H1 (cell line): ENCODE data around the gene SENP1. TPM values are rescaled to one million over a fixed set of nuclear protein-coding genes. Genes with fewer than 3 reads are reported as not detected.

Source experiments
- CTCF ChIA-PET: fragments of 300-600 bp; sonication (Branson Sonifier 250); formaldehyde crosslinking; loops from one replicate; lab custom pipeline; 2021; ENCODE audit not compliant: partially characterized antibody; lab: Charles Lee
- POLR2A ChIA-PET: fragments of 300-600 bp; sonication (Branson Sonifier 250); formaldehyde crosslinking; loops from one replicate; lab custom pipeline; 2021; ENCODE audit warnings: inconsistent platforms; ENCODE audit not compliant: partially characterized antibody; lab: Charles Lee
- DNase-seq, 2 experiments: peaks; one replicate each; pipeline versions ENCODE4 v3.0.0 to v3.0.0-alpha.2; 2010 to 2022; ENCODE audit warnings: low spot score in 2 of 2, low read depth in 1 of 2, mixed read lengths in 1 of 2
- FAIRE-seq: peaks from 2 replicates; lab custom pipeline; 2011; peaks lifted over from hg19 to GRCh38; lab: Jason Lieb, UNC
- H2AFZ ChIP-seq: 2 replicates; pipeline ENCODE4 v1.8.1; 2012; ENCODE audit warnings: low read length, inconsistent platforms
- H2AK5ac ChIP-seq: 2 replicates; pipeline ENCODE4 v1.6.1; 2013; ENCODE audit warnings: low read depth, low read length
- H2BK120ac ChIP-seq: replicated peaks from 2 replicates; pipeline ENCODE3; 2013; ENCODE audit warnings: low read depth, low read length, inconsistent platforms
- H2BK12ac ChIP-seq: 2 replicates; pipeline ENCODE4 v1.6.1; 2013; ENCODE audit warnings: low read depth, low read length
- H2BK15ac ChIP-seq: 2 replicates; pipeline ENCODE4 v1.6.1; 2013; ENCODE audit warnings: low read length
- H2BK20ac ChIP-seq: 2 replicates; pipeline ENCODE4 v1.6.1; 2013; ENCODE audit warnings: low read length
- H2BK5ac ChIP-seq: 2 replicates; pipeline ENCODE4 v1.6.1; 2013; ENCODE audit warnings: low read depth, low read length
- H3K14ac ChIP-seq: 2 replicates; pipeline ENCODE4 v1.6.1; 2013; ENCODE audit warnings: inconsistent platforms; ENCODE audit not compliant: insufficient read length
- H3K18ac ChIP-seq: 2 replicates; pipeline ENCODE4 v1.6.1; 2013; ENCODE audit warnings: low read length; ENCODE audit errors: extremely low read depth
- H3K23ac ChIP-seq: 2 replicates; pipeline ENCODE4 v1.6.1; 2013; ENCODE audit warnings: inconsistent platforms; ENCODE audit not compliant: insufficient read length
- H3K23me2 ChIP-seq: 2 replicates; pipeline ENCODE4 v1.6.1; 2013; ENCODE audit warnings: low read depth, low read length
- H3K27ac ChIP-seq: 2 replicates; pipeline ENCODE4 v1.6.1; 2011; ENCODE audit warnings: low read depth, low read length, inconsistent platforms
- H3K27me3 ChIP-seq, 4 experiments: replicated peaks in 1 of 4; 1 replicate in 1 of 4; 2 replicates in 3 of 4; pipeline versions ENCODE4 v1.6.1 to v1.8.1; 2011 to 2013; ENCODE audit warnings: low read length in 3 of 4, mild to moderate bottlenecking in 3 of 4, inconsistent platforms in 2 of 4, mixed read lengths in 2 of 4, moderate library complexity in 1 of 4; ENCODE audit not compliant: control insufficient read depth in 3 of 4, insufficient read depth in 3 of 4; ENCODE audit errors: extremely low read depth in 1 of 4
- H3K36me3 ChIP-seq, 4 experiments: 2 replicates each; pipeline versions ENCODE4 v1.6.1 to v1.8.1; 2011 to 2013; ENCODE audit warnings: mild to moderate bottlenecking in 4 of 4, low read length in 3 of 4, moderate library complexity in 2 of 4, control low read depth in 1 of 4, inconsistent platforms in 1 of 4; ENCODE audit not compliant: insufficient read depth in 4 of 4, control insufficient read depth in 2 of 4
- H3K4ac ChIP-seq: replicated peaks from 2 replicates; pipeline ENCODE3; 2013; ENCODE audit warnings: low read length, low read depth, mixed read lengths, inconsistent platforms; ENCODE audit not compliant: insufficient read length
- H3K4me1 ChIP-seq, 4 experiments: replicated peaks in 1 of 4; 1 replicate in 1 of 4; 2 replicates in 3 of 4; pipeline versions ENCODE4 v1.6.1 to v1.8.1; 2011 to 2013; ENCODE audit warnings: low read length in 3 of 4, inconsistent platforms in 2 of 4, mixed read lengths in 1 of 4; ENCODE audit not compliant: insufficient read depth in 4 of 4, control insufficient read depth in 3 of 4
- H3K4me2 ChIP-seq, 2 experiments: 2 replicates each; pipeline versions ENCODE4 v1.6.1 to v1.8.1; 2011 to 2013; ENCODE audit warnings: low read depth in 2 of 2, low read length in 2 of 2, control low read depth in 1 of 2, inconsistent platforms in 1 of 2, mild to moderate bottlenecking in 1 of 2; ENCODE audit not compliant: insufficient read depth in 1 of 2
- H3K4me3 ChIP-seq, 4 experiments: fragments of 200-600, 300-600 bp in 1 of 4; sonication (generic), shearing (Covaris generic), sonication (Bioruptor Twin) in 1 of 4; 2 replicates each; pipeline versions ENCODE4 v1.5.1 to v1.8.1; 2011 to 2016; ENCODE audit warnings: low read length in 4 of 4, low read depth in 3 of 4, control low read depth in 2 of 4, inconsistent platforms in 2 of 4, mild to moderate bottlenecking in 2 of 4, mixed read lengths in 1 of 4, moderate library complexity in 1 of 4; ENCODE audit not compliant: insufficient read depth in 2 of 4; ENCODE audit errors: extremely low read depth in 1 of 4
- H3K56ac ChIP-seq: replicated peaks from 2 replicates; pipeline ENCODE3; 2013; ENCODE audit warnings: low read depth, mild to moderate bottlenecking, mixed read lengths, low read length, inconsistent platforms; ENCODE audit not compliant: insufficient read length
- H3K79me1 ChIP-seq: 2 replicates; pipeline ENCODE4 v1.6.1; 2013; ENCODE audit warnings: low read depth, low read length, control low read depth
- H3K79me2 ChIP-seq, 2 experiments: 2 replicates each; pipeline versions ENCODE4 v1.6.1 to v1.8.1; 2012 to 2013; ENCODE audit warnings: low read length in 2 of 2, mild to moderate bottlenecking in 2 of 2, inconsistent platforms in 1 of 2; ENCODE audit not compliant: insufficient read depth in 2 of 2, control insufficient read depth in 1 of 2
- H3K9ac ChIP-seq, 4 experiments: replicated peaks in 1 of 4; 1 replicate in 1 of 4; 2 replicates in 3 of 4; pipeline versions ENCODE4 v1.6.1 to v1.8.1; 2011 to 2013; ENCODE audit warnings: low read depth in 3 of 4, low read length in 3 of 4, control low read depth in 2 of 4, mild to moderate bottlenecking in 2 of 4, moderate library complexity in 2 of 4, inconsistent platforms in 1 of 4; ENCODE audit errors: extremely low read depth in 1 of 4
- H3K9me3 ChIP-seq, 2 experiments: 2 replicates each; pipeline versions ENCODE4 v1.6.1 to v1.8.1; 2012 to 2013; ENCODE audit warnings: mild to moderate bottlenecking in 2 of 2, moderate library complexity in 2 of 2, control low read depth in 1 of 2, inconsistent platforms in 1 of 2, low read depth in 1 of 2, low read length in 1 of 2, mixed read lengths in 1 of 2; ENCODE audit not compliant: insufficient read depth in 2 of 2
- H4K20me1 ChIP-seq, 2 experiments: replicated peaks in 1 of 2; 2 replicates each; pipeline versions ENCODE3 to v1.8.1; 2011 to 2013; ENCODE audit warnings: inconsistent platforms in 2 of 2, low read length in 2 of 2, mild to moderate bottlenecking in 1 of 2; ENCODE audit not compliant: insufficient read depth in 2 of 2, control insufficient read depth in 1 of 2
- H4K5ac ChIP-seq: 2 replicates; pipeline ENCODE4 v1.6.1; 2013; ENCODE audit warnings: low read length, low read depth, mixed read lengths, inconsistent platforms; ENCODE audit not compliant: insufficient read length
- H4K8ac ChIP-seq: 2 replicates; pipeline ENCODE4 v1.8.0; 2013; ENCODE audit warnings: mild to moderate bottlenecking, moderate library complexity, low read length, inconsistent platforms; ENCODE audit not compliant: insufficient read depth; ENCODE audit errors: extremely low read depth
- H4K91ac ChIP-seq: replicated peaks from 2 replicates; pipeline ENCODE3; 2013; ENCODE audit warnings: low read length, mixed read lengths, inconsistent platforms; ENCODE audit not compliant: insufficient read length
- CTBP2 ChIP-seq: IDR thresholded peaks from 2 replicates; pipeline ENCODE4 v1.7.0; 2011; ENCODE audit warnings: borderline replicate concordance, mild to moderate bottlenecking, moderate library complexity, mixed read lengths, low read length; ENCODE audit not compliant: insufficient read depth, insufficient read length
- EP300 ChIP-seq, 2 experiments: IDR thresholded peaks; 1 replicate in 1 of 2; 2 replicates in 1 of 2; pipeline ENCODE4 v1.6.1; 2011 to 2012; ENCODE audit warnings: low read depth in 2 of 2, low read length in 2 of 2, mild to moderate bottlenecking in 2 of 2, borderline replicate concordance in 1 of 2, inconsistent platforms in 1 of 2, moderate library complexity in 1 of 2
- KDM4A ChIP-seq: IDR thresholded peaks from one replicate; pipeline ENCODE4 v1.7.1; 2012; ENCODE audit warnings: low read depth, mild to moderate bottlenecking, moderate library complexity, low read length, inconsistent platforms; ENCODE audit not compliant: severe bottlenecking
- NRF1 ChIP-seq: IDR thresholded peaks from 2 replicates; pipeline ENCODE4 v1.6.1; 2011; ENCODE audit warnings: mild to moderate bottlenecking, low read depth, low read length, improper control_type of control experiment
- TBP ChIP-seq: IDR thresholded peaks from 2 replicates; pipeline ENCODE4 v1.6.1; 2011; ENCODE audit warnings: low read depth, low read length, improper control_type of control experiment
- TEAD4 ChIP-seq: IDR thresholded peaks from 2 replicates; pipeline ENCODE4 v1.6.1; 2012; ENCODE audit warnings: low read depth, low read length, inconsistent platforms, mixed read lengths
- whole genome bisulfite sequencing, 2 experiments: shearing (Covaris generic) in 1 of 2; methylation state at CpG; one replicate each; pipeline versions ENCODE4 v1.1.6 to v1.1.7; 2013 to 2015; ENCODE audit warnings: low lambda C conversion rate in 2 of 2, mixed read lengths in 2 of 2, inconsistent platforms in 1 of 2, low coverage in 1 of 2, missing lambda C conversion rate in 1 of 2; ENCODE audit not compliant: insufficient replicate concordance in 2 of 2, insufficient coverage in 1 of 2, insufficient read length in 1 of 2; ENCODE audit errors: extremely low coverage in 1 of 2, missing lambda C conversion rate in 1 of 2; 5-methylcytosine and 5-hydroxymethylcytosine counted together
- polyA plus RNA-seq, 7 experiments: library from polyadenylated mRNA; depleted of rRNA in 3 of 7; stranded (reverse) in 5 of 7; unstranded in 2 of 7; fragments of >200 nt in 5 of 7; fragments of 200-250 nt in 2 of 7; gene quantifications; 1 replicate in 5 of 7; 2 replicates in 1 of 7; 4 replicates in 1 of 7; pipeline versions ENCODE4 v1.2.1 to v1.2.3, GENCODE V29; 2011 to 2013; ENCODE audit warnings: missing spikeins in 2 of 7, mixed read lengths in 2 of 7
- total RNA-seq: library from RNA; stranded (reverse); fragmentation: NEBNext Ultra II Directional; extraction: Animal tissue kit (Norgen Biotek cat#: 25700); gene quantifications from 2 replicates; pipeline ENCODE4 v1.2.1, GENCODE V29; 2021

The SENP1 gene
- total and polyA plus RNA-seq, 2 of the 8 experiments (the other 6 are each of a cell fraction or from before 2014, with no cell fraction given): 14.2 to 31.5 TPM

- H3K79me2 ChIP-seq: no peaks in the 10 kb centered on the region
- H4K8ac ChIP-seq: no peak overlapping the region
- ChIA-PET POLR2A (no interaction called here), CTCF (interaction anchor here (0.9 to 4.8 kb wide), 6 partner anchors 9 to 52 kb away, joined by 3 to 21 read pairs (median 6); partner anchors contain the start of genes COL2A1 and TMEM106C)
- H3K27me3 ChIP-seq: peaks cover 84 to 100% (median 97%) of the 10 kb centered on the region in 4 experiments
- H3K79me1 ChIP-seq: no peaks in the 10 kb centered on the region
- no peaks in the 10 kb centered on the region for H3K4me1 ChIP-seq
- H2BK20ac ChIP-seq: no peak overlapping the region
- H3K18ac ChIP-seq: no peak overlapping the region
- no peak overlapping the region for H3K14ac ChIP-seq
- TF ChIP-seq TBP (no peak), TEAD4 (no peak), CTBP2 (no peak), NRF1 (no peak), EP300 (IDR thresholded peaks at IDR 0.05; ENCODE audit: borderline replicate concordance in 1 of 2, low read depth in 2 of 2, low read length in 2 of 2) (no peak), KDM4A (no peak)
- no peak overlapping the region for H2BK12ac ChIP-seq
- 95% methylated on average over 7 of the region's 7 CpGs; no CpG with 5 or more reads in 1 of the 2 experiments for WGBS, 2 experiments
- H4K5ac ChIP-seq: no peak overlapping the region
- no peak overlapping the region for H4K91ac ChIP-seq
- H3K9ac ChIP-seq: no peak overlapping the region
- FAIRE-seq (no peak), DNase-seq (no peak)
- no peak overlapping the region for H3K56ac ChIP-seq
- H2AK5ac ChIP-seq: no peak overlapping the region
- H3K27ac ChIP-seq: no peak overlapping the region
- H3K4ac ChIP-seq: no peak overlapping the region
- no peaks in the 10 kb centered on the region for H3K36me3 ChIP-seq
- H2BK120ac ChIP-seq: no peak overlapping the region
- H3K4me2 ChIP-seq: no peak overlapping the region
- no peaks in the 10 kb centered on the region for H3K9me3 ChIP-seq
- H3K4me3 ChIP-seq: no peak overlapping the region
- H3K23ac ChIP-seq: no peak overlapping the region
- peaks cover 3 to 5% of the 10 kb centered on the region in 2 experiments for H4K20me1 ChIP-seq
- no peaks in the 10 kb centered on the region for H3K23me2 ChIP-seq
- H2BK15ac ChIP-seq: no peak overlapping the region
- no peak overlapping the region for H2BK5ac ChIP-seq
- H2AFZ ChIP-seq: no peak overlapping the region
Observed at GRCh38 chr12:48015954-48016353, 89.9 kb downstream of the SENP1 start.
